Endothelial cell of umbilical vein (primary cell): ENCODE data around the gene RPL22L1. TPM values are rescaled to one million over a fixed set of nuclear protein-coding genes. Genes with fewer than 3 reads are reported as not detected.
"Not testable (repeated sequence)": the region's sequence is repeated elsewhere in the genome, so short reads cannot be mapped to it uniquely, and the experiment has no call there.

Experiments
- BruUV-seq: library from RNA; stranded (reverse); fragments of 400-500 nt; replicated peaks from 2 replicates; lab custom pipeline; 2021; lab: Mats Ljungman, UMichigan
- CTCF ChIA-PET: fragments of 300-600, 350-600 bp; sonication (Branson Sonifier 250); formaldehyde crosslinking; loops from one replicate; lab custom pipeline; 2021; ENCODE audit warnings: antibody characterized with exemption, inconsistent platforms; lab: Charles Lee
- POLR2A ChIA-PET: fragments of 300-600, 350-600 bp; sonication (Branson Sonifier 250); formaldehyde crosslinking; loops from one replicate; lab custom pipeline; 2021; ENCODE audit warnings: antibody characterized with exemption, inconsistent platforms; lab: Charles Lee
- DNase-seq: peaks from one replicate; pipeline ENCODE4 v3.0.0-alpha.2; 2011; ENCODE audit warnings: low read depth, low spot score
- FAIRE-seq: peaks from 2 replicates; lab custom pipeline; 2011; peaks lifted over from hg19 to GRCh38; lab: Jason Lieb, UNC
- H2AFZ ChIP-seq: 2 replicates; pipeline ENCODE4 v1.6.0; 2012; ENCODE audit warnings: low read depth, low read length, control low read depth, inconsistent platforms
- H3K27ac ChIP-seq: 2 replicates; pipeline ENCODE4 v1.5.1; 2011; ENCODE audit warnings: low read depth, mild to moderate bottlenecking, control low read depth, low read length, moderate library complexity; ENCODE audit not compliant: insufficient read depth
- H3K27me3 ChIP-seq, 2 experiments: 2 replicates each; pipeline versions ENCODE4 v1.6.0 to v1.6.1; 2011; ENCODE audit warnings: low read length in 2 of 2, mixed read lengths in 1 of 2; ENCODE audit not compliant: control insufficient read depth in 2 of 2, insufficient read depth in 2 of 2
- H3K36me3 ChIP-seq, 2 experiments: 2 replicates in 1 of 2; 3 replicates in 1 of 2; pipeline ENCODE4 v1.5.1; 2011; ENCODE audit warnings: low read length in 2 of 2, mild to moderate bottlenecking in 1 of 2, moderate library complexity in 1 of 2; ENCODE audit not compliant: control insufficient read depth in 2 of 2, insufficient read depth in 2 of 2; ENCODE audit errors: extremely low read depth in 1 of 2
- H3K4me1 ChIP-seq: 3 replicates; pipeline ENCODE4 v1.5.1; 2011; ENCODE audit warnings: mild to moderate bottlenecking, low read length; ENCODE audit not compliant: control insufficient read depth, insufficient read depth; ENCODE audit errors: extremely low read depth
- H3K4me2 ChIP-seq: 2 replicates; pipeline ENCODE4 v1.6.1; 2011; ENCODE audit warnings: low read length, control low read depth, mixed read lengths; ENCODE audit not compliant: insufficient read depth
- H3K4me3 ChIP-seq, 3 experiments: fragments of 200-600 bp in 1 of 3; sonication (generic), shearing (Covaris generic) in 1 of 3; replicated peaks in 1 of 3; 2 replicates each; pipeline ENCODE4 v1.5.1; 2011 to 2016; ENCODE audit warnings: control low read depth in 3 of 3, low read length in 3 of 3, mild to moderate bottlenecking in 2 of 3, inconsistent platforms in 1 of 3, low read depth in 1 of 3, moderate library complexity in 1 of 3; ENCODE audit not compliant: insufficient read depth in 1 of 3
- H3K79me2 ChIP-seq: 2 replicates; pipeline ENCODE4 v1.6.0; 2012; ENCODE audit warnings: low read length, inconsistent platforms; ENCODE audit not compliant: control insufficient read depth, insufficient read depth
- H3K9ac ChIP-seq: replicated peaks from 2 replicates; pipeline ENCODE3; 2011; ENCODE audit warnings: low read length, control low read depth; ENCODE audit not compliant: insufficient read depth; ENCODE audit errors: extremely low read depth
- H3K9me1 ChIP-seq: replicated peaks from 3 replicates; pipeline ENCODE4 v1.6.0; 2011; ENCODE audit warnings: mild to moderate bottlenecking, low read length; ENCODE audit not compliant: control insufficient read depth, insufficient read depth; ENCODE audit errors: extremely low read depth
- H3K9me3 ChIP-seq: replicated peaks from 2 replicates; pipeline ENCODE4 v1.5.1; 2012; ENCODE audit warnings: low read length, inconsistent platforms; ENCODE audit not compliant: control insufficient read depth, insufficient read depth
- H4K20me1 ChIP-seq: replicated peaks from 2 replicates; pipeline ENCODE3; 2011; ENCODE audit warnings: mild to moderate bottlenecking, low read length; ENCODE audit not compliant: control insufficient read depth, insufficient read depth; ENCODE audit errors: extremely low read depth
- MYC ChIP-seq: IDR thresholded peaks from one replicate; pipeline ENCODE4 v1.6.1; 2011; ENCODE audit warnings: mild to moderate bottlenecking, low read depth, low read length
- dilution Hi-C: fragments of 300-500 bp; cut with MboI; formaldehyde crosslinking; loops from one replicate; pipeline ENCODE4 v1.15.0; 2019; ENCODE audit warnings: low sequenced_read_pairs; ENCODE audit not compliant: extremely low pct_ligation_motif_present
- intact Hi-C: fragments of 100-400 bp; cut with micrococcal nuclease; formaldehyde crosslinking; loops from one replicate; pipeline ENCODE4 v1.10.0; 2022
- polyA plus RNA-seq, 4 experiments: library from polyadenylated mRNA; depleted of rRNA in 3 of 4; stranded (reverse) in 3 of 4; unstranded in 1 of 4; fragments of >200 nt; gene quantifications; 2 replicates each; pipeline versions ENCODE4 v1.2.1 to v1.2.3, GENCODE V29; 2011 to 2012; ENCODE audit warnings: missing spikeins in 1 of 4
- total RNA-seq: library from RNA; stranded (reverse); gene quantifications from 2 replicates; pipeline ENCODE4 v1.2.3, GENCODE V29; 2021
- TF ChIP-seq, protein P1 (sequence below), 2 donors: IDR thresholded peaks; 1 replicate in 1 of 2; 2 replicates in 1 of 2; pipeline ENCODE4 v1.5.1; 2011; ENCODE audit warnings: low read length in 2 of 2, mild to moderate bottlenecking in 2 of 2, moderate library complexity in 2 of 2, control low read depth in 1 of 2, inconsistent platforms in 1 of 2, low read depth in 1 of 2; ENCODE audit not compliant: insufficient read depth in 1 of 2; ENCODE audit errors: extremely low read depth in 1 of 2

The RPL22L1 gene
- total and polyA plus RNA-seq, 2 donors (not counting 3 experiments of a cell fraction or from before 2014, with no cell fraction given): 65.0 to 176 TPM

DNA sequence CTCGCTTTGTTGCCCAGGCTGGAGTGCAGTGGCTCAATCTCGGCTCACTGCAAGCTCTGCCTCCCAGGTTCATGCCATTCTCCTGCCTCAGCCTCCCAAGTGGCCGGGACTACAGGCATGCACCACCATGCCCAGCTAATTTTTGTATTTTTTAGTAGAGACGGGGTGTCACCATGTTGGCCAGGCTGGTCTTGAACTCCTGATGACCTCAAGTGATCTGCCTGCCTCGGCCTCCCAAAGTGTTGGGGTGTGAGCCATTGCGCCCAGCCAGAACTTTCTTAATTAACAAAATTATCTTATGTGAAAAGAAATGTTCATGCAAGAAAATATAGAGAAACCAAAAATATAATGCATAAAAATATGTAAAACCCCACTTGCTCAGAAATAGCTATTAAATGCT, 7.3 kb upstream of the RPL22L1 start:
- POLR2A ChIA-PET, H3K36me3 ChIP-seq, FAIRE-seq: not testable (repeated sequence)

DNA sequence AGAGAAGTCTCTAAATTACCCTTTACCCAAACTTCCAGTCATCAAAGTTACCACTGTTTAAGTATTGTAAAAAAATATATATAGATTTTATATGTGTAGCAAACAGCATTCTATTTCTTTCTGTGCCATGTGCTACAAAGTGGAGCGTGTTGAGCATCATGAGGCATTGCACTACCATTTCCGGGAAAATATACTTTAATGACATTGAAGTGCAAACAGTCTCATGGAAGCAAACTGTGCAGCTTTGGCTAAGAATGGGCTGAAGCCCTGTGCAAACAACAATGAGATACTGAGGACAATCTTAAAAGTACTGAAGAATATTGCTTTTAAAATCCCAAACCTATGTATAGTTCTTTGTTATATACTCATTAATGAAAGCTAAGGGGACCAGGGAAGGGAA, 6.5 kb upstream of the RPL22L1 start:
- dilution Hi-C loops: no loop called here
- H3K27me3 ChIP-seq: no peaks in the 10 kb centered on the region

More for the DNA sequence above, 7.3 kb upstream of the RPL22L1 start:
- H3K9me1 ChIP-seq, H3K4me3 ChIP-seq, H4K20me1 ChIP-seq, H3K4me2 ChIP-seq, H3K9ac ChIP-seq, H3K27ac ChIP-seq, H3K27me3 ChIP-seq, intact Hi-C loops, H3K4me1 ChIP-seq, H2AFZ ChIP-seq, dilution Hi-C loops, CTCF ChIA-PET, BruUV-seq, H3K79me2 ChIP-seq, DNase-seq, H3K9me3 ChIP-seq: not testable (repeated sequence)

More for the DNA sequence above, 6.5 kb upstream of the RPL22L1 start:
- no TSS peak for BruUV-seq
- H3K79me2 ChIP-seq: no peaks in the 10 kb centered on the region
- no peaks in the 10 kb centered on the region for H3K4me1 ChIP-seq
- TF ChIP-seq MYC: no peak
- TF ChIP-seq, protein P1, sequence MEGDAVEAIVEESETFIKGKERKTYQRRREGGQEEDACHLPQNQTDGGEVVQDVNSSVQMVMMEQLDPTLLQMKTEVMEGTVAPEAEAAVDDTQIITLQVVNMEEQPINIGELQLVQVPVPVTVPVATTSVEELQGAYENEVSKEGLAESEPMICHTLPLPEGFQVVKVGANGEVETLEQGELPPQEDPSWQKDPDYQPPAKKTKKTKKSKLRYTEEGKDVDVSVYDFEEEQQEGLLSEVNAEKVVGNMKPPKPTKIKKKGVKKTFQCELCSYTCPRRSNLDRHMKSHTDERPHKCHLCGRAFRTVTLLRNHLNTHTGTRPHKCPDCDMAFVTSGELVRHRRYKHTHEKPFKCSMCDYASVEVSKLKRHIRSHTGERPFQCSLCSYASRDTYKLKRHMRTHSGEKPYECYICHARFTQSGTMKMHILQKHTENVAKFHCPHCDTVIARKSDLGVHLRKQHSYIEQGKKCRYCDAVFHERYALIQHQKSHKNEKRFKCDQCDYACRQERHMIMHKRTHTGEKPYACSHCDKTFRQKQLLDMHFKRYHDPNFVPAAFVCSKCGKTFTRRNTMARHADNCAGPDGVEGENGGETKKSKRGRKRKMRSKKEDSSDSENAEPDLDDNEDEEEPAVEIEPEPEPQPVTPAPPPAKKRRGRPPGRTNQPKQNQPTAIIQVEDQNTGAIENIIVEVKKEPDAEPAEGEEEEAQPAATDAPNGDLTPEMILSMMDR (IDR thresholded peaks at IDR 0.05; ENCODE audit: extremely low read depth in 1 of 2, insufficient read depth in 1 of 2, low read depth in 1 of 2, low read length in 2 of 2): no peak
- no peaks in the 10 kb centered on the region for H3K36me3 ChIP-seq
- no peaks in the 10 kb centered on the region for H3K9me1 ChIP-seq
- no peaks in the 10 kb centered on the region for H4K20me1 ChIP-seq
- H2AFZ ChIP-seq: no peak overlapping the region
- DNase-seq: no peak
- H3K27ac ChIP-seq: no peak overlapping the region
- ChIA-PET POLR2A (no interaction called here), CTCF (no interaction called here)
- no peak overlapping the region for H3K9ac ChIP-seq
- no peaks in the 10 kb centered on the region for H3K9me3 ChIP-seq
- FAIRE-seq: no peak
- intact Hi-C loops: no loop called here
- H3K4me2 ChIP-seq: no peak overlapping the region
- no peak overlapping the region for H3K4me3 ChIP-seq
